Measurements from ENCODE around the gene ATG2B. TPM values are rescaled to one million over a fixed set of nuclear protein-coding genes. Genes with fewer than 3 reads are reported as not detected.

Gene ATG2B
- total and polyA plus RNA-seq, 2 of the 4 experiments (the other 2 are of a cell fraction): 6.9 to 22.0 TPM

GRCh38 chr14:96297000-96297399 lies 66.1 kb downstream of the ATG2B start:
- ATAC-seq (ENCODE audit: low read depth) (peak; percentile 46; the same call in 1 of the 2 replicates), DNase-seq (peak; percentile 31)
- in situ Hi-C loops (cut with MboI; ENCODE audit: low sequenced_read_pairs): loop anchor here (5.0 kb wide), 1 partner anchor 130 kb away; no protein-coding TSS in a partner anchor
- dilution Hi-C loops (cut with HindIII; ENCODE audit: low sequenced_read_pairs, unreplicated experiment): no loop called here
- H2AK9ac ChIP-seq (replicated peaks; ENCODE audit: low read depth, low read length, poor library complexity): no peak overlapping the region
- H3K27ac ChIP-seq (ENCODE audit: insufficient read depth, low read length): no peak overlapping the region
- no peak overlapping the region for H3K4me2 ChIP-seq (ENCODE audit: low read depth, low read length)
- BruUV-seq (replicated peaks): no TSS peak
- no peak overlapping the region for H3K14ac ChIP-seq (replicated peaks; ENCODE audit: low read depth, low read length)
- intact Hi-C loops (cut with micrococcal nuclease): loop anchor here (1.0 kb wide), 1 partner anchor 127 kb away; no protein-coding TSS in a partner anchor
- no peak overlapping the region for H2AK5ac ChIP-seq (ENCODE audit: low read depth, low read length)
- no peak overlapping the region for H3K23ac ChIP-seq (ENCODE audit: low read depth, low read length)
- H2AFZ ChIP-seq (replicated peaks; ENCODE audit: low read length, poor library complexity): no peak overlapping the region
- no peak overlapping the region for H2BK5ac ChIP-seq (ENCODE audit: low read depth, low read length, poor library complexity, severe bottlenecking)
- no peak overlapping the region for H4K91ac ChIP-seq (ENCODE audit: insufficient read depth, low read depth, low read length)
- no peak overlapping the region for H4K5ac ChIP-seq (ENCODE audit: low read depth, low read length)
- no peak overlapping the region for H2BK20ac ChIP-seq (ENCODE audit: low read depth, low read length)
- TF ChIP-seq MAZ (IDR thresholded peaks at IDR 0.05; ENCODE audit: borderline replicate concordance, low read depth, low read length) (no peak), SMC3 (IDR thresholded peaks at IDR 0.05; ENCODE audit: low read depth, low read length) (peak; percentile 60), NFE2L2 (IDR thresholded peaks at IDR 0.05; ENCODE audit: low read depth, low read length) (no peak), RAD21 (IDR thresholded peaks at IDR 0.05; ENCODE audit: low read length) (peak; percentile 55), POLR2A (IDR thresholded peaks at IDR 0.05; ENCODE audit: low read depth, low read length) (no peak), FOS (IDR thresholded peaks at IDR 0.05; ENCODE audit: low read depth, low read length) (no peak), CEBPB (IDR thresholded peaks at IDR 0.05; ENCODE audit: low read depth, low read length) (no peak), MXI1 (IDR thresholded peaks at IDR 0.05; ENCODE audit: borderline replicate concordance, low read depth, low read length) (no peak), MAFK (IDR thresholded peaks at IDR 0.05; ENCODE audit: low read depth, low read length) (no peak), BHLHE40 (IDR thresholded peaks at IDR 0.05; ENCODE audit: low read depth, low read length) (no peak), CTCF (conservative IDR thresholded peaks at IDR 0.05; ENCODE audit: low read depth, low read length) (peak; percentile 60), CHD1 (IDR thresholded peaks at IDR 0.05; ENCODE audit: low read depth, low read length) (no peak)
- TF ChIP-seq, protein P1, sequence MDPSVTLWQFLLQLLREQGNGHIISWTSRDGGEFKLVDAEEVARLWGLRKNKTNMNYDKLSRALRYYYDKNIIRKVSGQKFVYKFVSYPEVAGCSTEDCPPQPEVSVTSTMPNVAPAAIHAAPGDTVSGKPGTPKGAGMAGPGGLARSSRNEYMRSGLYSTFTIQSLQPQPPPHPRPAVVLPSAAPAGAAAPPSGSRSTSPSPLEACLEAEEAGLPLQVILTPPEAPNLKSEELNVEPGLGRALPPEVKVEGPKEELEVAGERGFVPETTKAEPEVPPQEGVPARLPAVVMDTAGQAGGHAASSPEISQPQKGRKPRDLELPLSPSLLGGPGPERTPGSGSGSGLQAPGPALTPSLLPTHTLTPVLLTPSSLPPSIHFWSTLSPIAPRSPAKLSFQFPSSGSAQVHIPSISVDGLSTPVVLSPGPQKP (IDR thresholded peaks at IDR 0.05; ENCODE audit: borderline replicate concordance, low read depth, low read length): no peak
- H3K9me1 ChIP-seq (ENCODE audit: insufficient read depth, low read length): peaks cover 2% of the 10 kb centered on the region; the same call in 1 of the 2 replicates
- no peak overlapping the region for H3K56ac ChIP-seq (ENCODE audit: extremely low read depth, insufficient read depth, low read length)
- no peaks in the 10 kb centered on the region for H3K79me1 ChIP-seq (ENCODE audit: low read depth in 1 of 2, low read length in 2 of 2)
- ChIA-PET POLR2A (ENCODE audit: unreplicated experiment) (no interaction called here), CTCF (interaction anchor here (0.5 to 1.2 kb wide), 13 partner anchors 11 to 568 kb away, joined by 3 to 10 read pairs (median 4); no protein-coding TSS in a partner anchor)
- no peak overlapping the region for H2BK15ac ChIP-seq (ENCODE audit: low read depth, low read length)
- H4K8ac ChIP-seq (ENCODE audit: low read depth in 2 of 2, low read length in 2 of 2): no peak overlapping the region
- H3K27me3 ChIP-seq (ENCODE audit: control insufficient read depth, insufficient read depth, low read length): no peaks in the 10 kb centered on the region
- WGBS, 2 experiments (ENCODE audit: extremely low coverage in 2 of 2, insufficient read length in 1 of 2): no CpG with 5 or more reads among the region's 2 CpGs
- no peak overlapping the region for H3K4me3 ChIP-seq (ENCODE audit: insufficient read depth, low read depth, low read length)
- H4K20me1 ChIP-seq (ENCODE audit: insufficient read depth, low read length): no peaks in the 10 kb centered on the region
- no peak overlapping the region for H3K18ac ChIP-seq (ENCODE audit: low read depth, low read length)
- no peak overlapping the region for H3K9ac ChIP-seq (ENCODE audit: low read depth, low read length)
- no peak overlapping the region for H2BK120ac ChIP-seq (ENCODE audit: low read depth, low read length)
- no peaks in the 10 kb centered on the region for H3K9me3 ChIP-seq (ENCODE audit: control insufficient read depth, insufficient read depth, low read length)
- no peak overlapping the region for H3K4ac ChIP-seq (ENCODE audit: low read depth, low read length)
- H3K36me3 ChIP-seq (ENCODE audit: control insufficient read depth, insufficient read depth, low read length): peaks cover 5% of the 10 kb centered on the region
- H3K4me1 ChIP-seq (ENCODE audit: control insufficient read depth, insufficient read depth, low read length): peaks cover 5% of the 10 kb centered on the region; the same call in 1 of the 2 replicates

Data from IMR-90 (cell line).